K562 (cell line): Measurements from ENCODE around the gene SDR39U1. TPM values are rescaled to one million over a fixed set of nuclear protein-coding genes. Genes with fewer than 3 reads are reported as not detected.
A peak's percentile ranks its signal among the peaks of the same experiment; 100 is the strongest.

Experiments used
- ASH1L ChIP-seq: fragments of 450-650 bp; IDR thresholded peaks from 2 replicates; pipeline ENCODE4 v1.6.1; 2018; ENCODE audit warnings: borderline replicate concordance, mild to moderate bottlenecking, low read depth; ENCODE audit not compliant: partially characterized antibody
- ATF3 ChIP-seq, 2 experiments: fragments of 450-650 bp in 1 of 2; sonication (generic) in 1 of 2; formaldehyde crosslinking in 1 of 2; IDR thresholded peaks in 1 of 2; conservative IDR thresholded peaks in 1 of 2; 2 replicates each; pipeline versions ENCODE4 v1.6.1 to v1.8.1; 2016 to 2023; ENCODE audit warnings: mild to moderate bottlenecking in 2 of 2, moderate library complexity in 2 of 2, inconsistent platforms in 1 of 2, missing genetic modification reagents in 1 of 2
- CBFB ChIP-seq: sonication (generic); formaldehyde crosslinking; IDR thresholded peaks from 2 replicates; pipeline ENCODE4 v1.4.0; 2020; ENCODE audit warnings: mild to moderate bottlenecking, missing genetic modification reagents
- CBX1 ChIP-seq: sonication (generic); IDR thresholded peaks from 2 replicates; pipeline ENCODE4 v1.6.1; 2016; ENCODE audit warnings: antibody characterized with exemption, low read depth, mild to moderate bottlenecking
- CGGBP1 ChIP-seq: fragments of 250-450 bp; sonication (Bioruptor Pico); IDR thresholded peaks from 2 replicates; pipeline ENCODE4 v1.9.0; 2021; ENCODE audit warnings: mild to moderate bottlenecking
- CTCF ChIP-seq, 3 experiments: IDR thresholded peaks in 2 of 3; conservative IDR thresholded peaks in 1 of 3; 2 replicates each; pipeline ENCODE4 v1.5.1; 2011 to 2012; ENCODE audit warnings: low read length in 3 of 3, mild to moderate bottlenecking in 3 of 3, control low read depth in 2 of 3, improper control_type of control experiment in 1 of 3, inconsistent platforms in 1 of 3, low read depth in 1 of 3, mixed read lengths in 1 of 3, moderate library complexity in 1 of 3; ENCODE audit not compliant: insufficient read depth in 2 of 3
- DLX4 ChIP-seq: fragments of 250-450 bp; sonication (Bioruptor Pico); IDR thresholded peaks from 2 replicates; pipeline ENCODE4 v1.6.1; 2021; ENCODE audit warnings: mild to moderate bottlenecking
- FOXA1 ChIP-seq: fragments of 450-650 bp; IDR thresholded peaks from 2 replicates; pipeline ENCODE4 v1.6.1; 2016; ENCODE audit warnings: mild to moderate bottlenecking, borderline replicate concordance
- KLF13 ChIP-seq: fragments of 450-650 bp; IDR thresholded peaks from 2 replicates; pipeline ENCODE4 v1.6.1; 2016; ENCODE audit warnings: missing genetic modification characterization, low read depth, mild to moderate bottlenecking, missing compliant biosample characterization, moderate library complexity, borderline replicate concordance
- NFRKB ChIP-seq: fragments of 450-650 bp; IDR thresholded peaks from 2 replicates; pipeline ENCODE4 v1.6.1; 2016; ENCODE audit warnings: low read depth
- SIN3A ChIP-seq, 2 experiments: fragments of 150-350 bp in 1 of 2; IDR thresholded peaks; 2 replicates each; pipeline ENCODE4 v1.6.1; 2011 to 2016; ENCODE audit warnings: borderline replicate concordance in 2 of 2, low read depth in 2 of 2, low read length in 2 of 2, mild to moderate bottlenecking in 2 of 2, moderate library complexity in 2 of 2; ENCODE audit not compliant: control insufficient read depth in 1 of 2
- SIX5 ChIP-seq, 2 experiments: IDR thresholded peaks; 2 replicates each; pipeline ENCODE4 v1.6.1; 2011; ENCODE audit warnings: low read length in 2 of 2, borderline replicate concordance in 1 of 2, low read depth in 1 of 2, mild to moderate bottlenecking in 1 of 2, moderate library complexity in 1 of 2; ENCODE audit not compliant: insufficient read depth in 1 of 2
- SMAD4 ChIP-seq: fragments of 250-450 bp; sonication (Bioruptor Pico); conservative IDR thresholded peaks from 2 replicates; pipeline ENCODE4 v1.8.0; 2021; ENCODE audit warnings: inconsistent platforms, mild to moderate bottlenecking, moderate library complexity
- SMC3 ChIP-seq: conservative IDR thresholded peaks from 2 replicates; pipeline ENCODE4 v1.6.1; 2011; ENCODE audit warnings: low read depth, low read length, improper control_type of control experiment; ENCODE audit not compliant: insufficient read depth
- VEZF1 ChIP-seq: fragments of 200-800 bp; sonication (Bioruptor generic); IDR thresholded peaks from 2 replicates; pipeline ENCODE4 v1.6.1; 2017; ENCODE audit warnings: missing genetic modification characterization, missing compliant biosample characterization
- ZBTB43 ChIP-seq: sonication (generic); formaldehyde crosslinking; IDR thresholded peaks from 2 replicates; pipeline ENCODE4 v1.8.0; 2023; ENCODE audit warnings: mild to moderate bottlenecking, missing genetic modification reagents
- ZNF134 ChIP-seq: fragments of 250-450 bp; sonication (Bioruptor Pico); conservative IDR thresholded peaks from 2 replicates; pipeline ENCODE4 v1.4.0; 2020
- ZNF143 ChIP-seq: sonication (generic); formaldehyde crosslinking; IDR thresholded peaks from 2 replicates; pipeline ENCODE4 v1.9.0; 2022; ENCODE audit warnings: mild to moderate bottlenecking, missing genetic modification reagents
- polyA plus RNA-seq, 8 experiments: library from polyadenylated mRNA; depleted of rRNA in 4 of 8; stranded (reverse) in 5 of 8; unstranded in 3 of 8; fragments of >200 nt; fragmentation: Nextera tagmentation in 2 of 8; fragmentation: Illumina TruSeq in 1 of 8; extraction: Ambion mirVana in 2 of 8; extraction: Trizol in 1 of 8; gene quantifications; 2 replicates each; pipeline versions ENCODE4 v1.2.1 to v1.2.3, GENCODE V29; 2011 to 2014; ENCODE audit warnings: inconsistent platforms in 1 of 8, missing spikeins in 1 of 8
- total RNA-seq, 7 experiments: library from RNA; depleted of rRNA in 6 of 7; stranded (reverse); fragments of >200 nt in 6 of 7; fragmentation: Illumina TruSeq in 2 of 7; extraction: Trizol in 2 of 7; gene quantifications; 2 replicates each; pipeline versions ENCODE4 v1.2.1 to v1.2.3, GENCODE V29; 2011 to 2021; ENCODE audit warnings: low replicate concordance in 1 of 7

Gene SDR39U1
- total and polyA plus RNA-seq, 9 of the 15 experiments (the other 6 are each of a cell fraction or from before 2014, with no cell fraction given) = 10.4 to 56.1 (median 19.8) TPM

- no peak for TF ChIP-seq SMAD4 (CRISPR knock-in tag)
- no peak for TF ChIP-seq CGGBP1
- peak; percentile 64 to 73 (median 72) for TF ChIP-seq CTCF (IDR thresholded peaks at IDR 0.05 in 2 of 3, conservative IDR thresholded peaks at IDR 0.05 in 1 of 3; ENCODE audit: insufficient read depth in 2 of 3, low read depth in 1 of 3, low read length in 3 of 3)
- TF ChIP-seq SIN3A (IDR thresholded peaks at IDR 0.05; ENCODE audit: borderline replicate concordance in 2 of 2, control insufficient read depth in 1 of 2, low read depth in 2 of 2, low read length in 2 of 2) = no peak
- TF ChIP-seq VEZF1 (CRISPR knock-in tag) = no peak
- no peak for TF ChIP-seq SIX5 (IDR thresholded peaks at IDR 0.05; ENCODE audit: borderline replicate concordance in 1 of 2, insufficient read depth in 1 of 2, low read depth in 1 of 2, low read length in 2 of 2)
- no peak for TF ChIP-seq CBX1
- TF ChIP-seq ATF3 (IDR thresholded peaks at IDR 0.05) = no peak
- no peak for TF ChIP-seq ATF3 (CRISPR knock-in tag; conservative IDR thresholded peaks at IDR 0.05)
- no peak for TF ChIP-seq ZNF143 (CRISPR knock-in tag)
- no peak for TF ChIP-seq KLF13
- TF ChIP-seq FOXA1 = no peak
- no peak for TF ChIP-seq ZBTB43
- no peak for TF ChIP-seq ZNF134
- TF ChIP-seq SMC3 = peak; percentile 35; the same call in 1 of the 2 replicates
- no peak for TF ChIP-seq CBFB (CRISPR knock-in tag)
- TF ChIP-seq ASH1L = no peak
- no peak for TF ChIP-seq NFRKB
- no peak for TF ChIP-seq DLX4
Measured at GRCh38 chr14:24411443-24412389, 30.9 kb downstream of the SDR39U1 start (continued).
